ENCODE measurements around the gene UBE2E2.

UBE2E2 gene

DNA sequence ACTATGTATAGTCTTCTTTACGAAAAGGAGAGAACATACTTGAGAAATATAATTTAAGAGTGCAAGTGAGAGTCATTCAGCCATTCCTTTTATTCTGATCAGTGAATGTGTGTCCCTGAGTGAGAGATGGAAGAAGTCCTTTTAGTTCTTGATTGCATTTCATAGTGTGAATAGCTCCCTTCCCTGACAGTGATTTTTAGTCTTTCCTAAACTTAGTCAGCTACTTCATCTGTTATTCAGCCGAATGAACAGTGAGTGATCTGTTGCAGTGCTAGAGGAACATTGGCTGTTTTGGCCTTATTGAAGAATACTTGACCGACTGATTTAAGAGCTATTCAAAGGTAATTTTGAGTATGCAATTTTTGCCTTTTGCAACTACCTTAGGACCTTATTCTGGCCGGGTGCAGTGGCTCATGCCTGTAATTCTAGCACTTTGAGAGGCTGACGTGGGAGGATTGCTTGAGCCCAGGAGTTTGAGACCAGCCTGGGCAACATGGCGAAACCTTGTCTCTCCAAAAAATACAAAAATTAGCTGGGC lies 45.5 kb downstream of the UBE2E2 start:
- ChIA-PET CTCF (no interaction called here), POLR2A (no interaction called here)
- H3K4me3 ChIP-seq (ENCODE audit: low read depth, low read length), result no peak overlapping the region
- H3K9me3 ChIP-seq (ENCODE audit: control insufficient read depth, insufficient read depth, low read depth, low read length), result no peaks in the 10 kb centered on the region
- no peak overlapping the region for H3K27ac ChIP-seq (ENCODE audit: extremely low read depth, low read depth, low read length)
- no peak for TF ChIP-seq WT1 (tag by site-specific recombination; IDR thresholded peaks at IDR 0.05)
- no peak for TF ChIP-seq ZBTB21 (tag by site-specific recombination; IDR thresholded peaks at IDR 0.05)
- TF ChIP-seq, protein P1, sequence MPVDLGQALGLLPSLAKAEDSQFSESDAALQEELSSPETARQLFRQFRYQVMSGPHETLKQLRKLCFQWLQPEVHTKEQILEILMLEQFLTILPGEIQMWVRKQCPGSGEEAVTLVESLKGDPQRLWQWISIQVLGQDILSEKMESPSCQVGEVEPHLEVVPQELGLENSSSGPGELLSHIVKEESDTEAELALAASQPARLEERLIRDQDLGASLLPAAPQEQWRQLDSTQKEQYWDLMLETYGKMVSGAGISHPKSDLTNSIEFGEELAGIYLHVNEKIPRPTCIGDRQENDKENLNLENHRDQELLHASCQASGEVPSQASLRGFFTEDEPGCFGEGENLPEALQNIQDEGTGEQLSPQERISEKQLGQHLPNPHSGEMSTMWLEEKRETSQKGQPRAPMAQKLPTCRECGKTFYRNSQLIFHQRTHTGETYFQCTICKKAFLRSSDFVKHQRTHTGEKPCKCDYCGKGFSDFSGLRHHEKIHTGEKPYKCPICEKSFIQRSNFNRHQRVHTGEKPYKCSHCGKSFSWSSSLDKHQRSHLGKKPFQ (tag by site-specific recombination; IDR thresholded peaks at IDR 0.05), result no peak
- TF ChIP-seq, protein P2, sequence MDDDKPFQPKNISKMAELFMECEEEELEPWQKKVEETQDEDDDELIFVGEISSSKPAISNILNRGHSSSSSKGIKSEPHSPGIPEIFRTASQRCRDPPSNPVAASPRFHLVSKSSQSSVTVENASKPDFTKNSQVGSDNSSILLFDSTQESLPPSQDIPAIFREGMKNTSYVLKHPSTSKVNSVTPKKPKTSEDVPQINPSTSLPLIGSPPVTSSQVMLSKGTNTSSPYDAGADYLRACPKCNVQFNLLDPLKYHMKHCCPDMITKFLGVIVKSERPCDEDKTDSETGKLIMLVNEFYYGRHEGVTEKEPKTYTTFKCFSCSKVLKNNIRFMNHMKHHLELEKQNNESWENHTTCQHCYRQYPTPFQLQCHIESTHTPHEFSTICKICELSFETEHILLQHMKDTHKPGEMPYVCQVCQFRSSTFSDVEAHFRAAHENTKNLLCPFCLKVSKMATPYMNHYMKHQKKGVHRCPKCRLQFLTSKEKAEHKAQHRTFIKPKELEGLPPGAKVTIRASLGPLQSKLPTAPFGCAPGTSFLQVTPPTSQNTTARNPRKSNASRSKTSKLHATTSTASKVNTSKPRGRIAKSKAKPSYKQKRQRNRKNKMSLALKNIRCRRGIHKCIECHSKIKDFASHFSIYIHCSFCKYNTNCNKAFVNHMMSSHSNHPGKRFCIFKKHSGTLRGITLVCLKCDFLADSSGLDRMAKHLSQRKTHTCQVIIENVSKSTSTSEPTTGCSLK (tag by site-specific recombination; IDR thresholded peaks at IDR 0.05), result no peak
- TF ChIP-seq ZNF830 (tag by site-specific recombination; IDR thresholded peaks at IDR 0.05; ENCODE audit: low read depth), result no peak
- TF ChIP-seq ZNF777 (tag by site-specific recombination; IDR thresholded peaks at IDR 0.05; ENCODE audit: borderline replicate concordance), result no peak
- no peak for TF ChIP-seq ZNF548 (tag by site-specific recombination; IDR thresholded peaks at IDR 0.05)
- TF ChIP-seq ZNF311 (tag by site-specific recombination; IDR thresholded peaks at IDR 0.05; ENCODE audit: borderline replicate concordance), result no peak
- no peak for TF ChIP-seq ZNF416 (tag by site-specific recombination; IDR thresholded peaks at IDR 0.05)
- no peak for TF ChIP-seq ZNF558 (tag by site-specific recombination; IDR thresholded peaks at IDR 0.05)
- TF ChIP-seq, protein P3, sequence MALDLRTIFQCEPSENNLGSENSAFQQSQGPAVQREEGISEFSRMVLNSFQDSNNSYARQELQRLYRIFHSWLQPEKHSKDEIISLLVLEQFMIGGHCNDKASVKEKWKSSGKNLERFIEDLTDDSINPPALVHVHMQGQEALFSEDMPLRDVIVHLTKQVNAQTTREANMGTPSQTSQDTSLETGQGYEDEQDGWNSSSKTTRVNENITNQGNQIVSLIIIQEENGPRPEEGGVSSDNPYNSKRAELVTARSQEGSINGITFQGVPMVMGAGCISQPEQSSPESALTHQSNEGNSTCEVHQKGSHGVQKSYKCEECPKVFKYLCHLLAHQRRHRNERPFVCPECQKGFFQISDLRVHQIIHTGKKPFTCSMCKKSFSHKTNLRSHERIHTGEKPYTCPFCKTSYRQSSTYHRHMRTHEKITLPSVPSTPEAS (tag by site-specific recombination; IDR thresholded peaks at IDR 0.05), result no peak
- no peak for TF ChIP-seq ZNF433 (tag by site-specific recombination; IDR thresholded peaks at IDR 0.05; ENCODE audit: low read depth)
- no peak for TF ChIP-seq ZNF776 (tag by site-specific recombination; IDR thresholded peaks at IDR 0.05; ENCODE audit: borderline replicate concordance)
- TF ChIP-seq ZNF677 (tag by site-specific recombination; IDR thresholded peaks at IDR 0.05), result no peak
- TF ChIP-seq SCRT1 (tag by site-specific recombination; IDR thresholded peaks at IDR 0.05; ENCODE audit: borderline replicate concordance), result no peak
- TF ChIP-seq ZNF138 (tag by site-specific recombination; IDR thresholded peaks at IDR 0.05; ENCODE audit: borderline replicate concordance), result no peak
- no peak for TF ChIP-seq ZNF394 (tag by site-specific recombination; IDR thresholded peaks at IDR 0.05; ENCODE audit: borderline replicate concordance)
- TF ChIP-seq ZSCAN16 (tag by site-specific recombination; IDR thresholded peaks at IDR 0.05), result no peak
- TF ChIP-seq ZNF792 (tag by site-specific recombination; IDR thresholded peaks at IDR 0.05), result no peak
- TF ChIP-seq ZNF549 (tag by site-specific recombination; IDR thresholded peaks at IDR 0.05), result no peak
- no peaks in the 10 kb centered on the region for H3K36me3 ChIP-seq (ENCODE audit: control insufficient read depth in 2 of 2, insufficient read depth in 1 of 2, low read length in 2 of 2)
- H3K4me1 ChIP-seq (ENCODE audit: control insufficient read depth, insufficient read depth, low read length), result peaks cover 3% of the 10 kb centered on the region; the same call in 1 of the 2 replicates

DNA sequence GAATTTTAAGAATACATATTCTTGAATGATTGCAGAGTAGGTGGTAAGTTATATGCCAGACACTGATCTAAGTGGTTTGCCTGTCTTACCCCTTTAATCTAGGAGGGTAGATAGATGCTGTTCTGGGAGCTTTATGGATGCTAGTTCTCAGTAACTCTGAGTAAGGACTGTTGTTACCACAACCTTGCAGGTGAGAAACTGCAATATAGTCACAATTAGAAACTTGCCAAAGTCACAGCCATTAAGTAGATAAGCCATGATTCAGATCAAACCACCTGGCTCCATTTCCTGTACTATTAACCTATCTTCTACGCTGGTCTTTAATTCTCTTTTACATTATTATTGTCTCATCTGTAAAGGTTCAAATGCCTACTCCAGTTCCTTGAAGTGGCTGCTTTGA lies 46.8 kb downstream of the UBE2E2 start:
- ChIA-PET CTCF (no interaction called here), POLR2A (no interaction called here)
- no peaks in the 10 kb centered on the region for H3K36me3 ChIP-seq (ENCODE audit: control insufficient read depth in 2 of 2, insufficient read depth in 1 of 2, low read length in 2 of 2)

More for the DNA sequence above, 46.8 kb downstream of the UBE2E2 start:
- H3K9me3 ChIP-seq (ENCODE audit: control insufficient read depth, insufficient read depth, low read depth, low read length), result no peaks in the 10 kb centered on the region
- H3K4me1 ChIP-seq (ENCODE audit: control insufficient read depth, insufficient read depth, low read length), result peaks cover 2% of the 10 kb centered on the region; the same call in 1 of the 2 replicates
- no peak overlapping the region for H3K27ac ChIP-seq (ENCODE audit: extremely low read depth, low read depth, low read length)
- no peak overlapping the region for H3K4me3 ChIP-seq (ENCODE audit: low read depth, low read length)
- no peak for TF ChIP-seq ZIC2 (tag by site-specific recombination; IDR thresholded peaks at IDR 0.05)

All from HEK293 (cell line).